ENCODE measurements around the gene SPTBN1. TPM values are rescaled to one million over a fixed set of nuclear protein-coding genes. Genes with fewer than 3 reads are reported as not detected.

The SPTBN1 gene
- total RNA-seq, 4 donors from 2014 or later = 171 to 293 (median 247) TPM

GRCh38 chr2:54543733-54544396 is 87.7 kb downstream of the SPTBN1 start:
- H3K27ac ChIP-seq = no peak overlapping the region
- H3K4me3 ChIP-seq = no peak overlapping the region
- H3K9me3 ChIP-seq = no peaks in the 10 kb centered on the region
- DNase-seq = no peak
- no peaks in the 10 kb centered on the region for H3K36me3 ChIP-seq
- peaks cover 0 to 41% (median 0%) of the 10 kb centered on the region in 4 donors for H3K4me1 ChIP-seq
- no peaks in the 10 kb centered on the region for H3K27me3 ChIP-seq
- no peak for TF ChIP-seq POLR2A (IDR thresholded peaks at IDR 0.05)
- no peak for TF ChIP-seq CTCF (IDR thresholded peaks at IDR 0.05)

GRCh38 chr2:54545702-54546450 is 89.7 kb downstream of the SPTBN1 start:
- Histone ChIP-seq H3K27me3 (no peaks in the 10 kb centered on the region), H3K4me1 (peaks cover 0 to 61% (median 2%) of the 10 kb centered on the region in 4 donors), H3K4me3 (no peak overlapping the region), H3K27ac (peak overlapping the region in 3 of 4 donors; percentile 40 to 78 (median 67)), H3K9me3 (no peaks in the 10 kb centered on the region), H3K36me3 (no peaks in the 10 kb centered on the region)
- DNase-seq = no peak
- TF ChIP-seq CTCF (IDR thresholded peaks at IDR 0.05) (no peak), POLR2A (IDR thresholded peaks at IDR 0.05) (no peak)

- Histone ChIP-seq H3K4me3 (no peak overlapping the region), H3K27ac (peak overlapping the region in 3 of 4 donors; percentile 40 to 78 (median 67)), H3K9me3 (no peaks in the 10 kb centered on the region), H3K36me3 (no peaks in the 10 kb centered on the region), H3K4me1 (peaks cover 0 to 67% (median 3%) of the 10 kb centered on the region in 4 donors), H3K27me3 (no peaks in the 10 kb centered on the region)
- TF ChIP-seq CTCF (IDR thresholded peaks at IDR 0.05) (no peak), POLR2A (IDR thresholded peaks at IDR 0.05) (no peak)
- DNase-seq = no peak
Observed at GRCh38 chr2:54546518-54546917, 90.4 kb downstream of the SPTBN1 start.

GRCh38 chr2:54546923-54547720 is 91.0 kb downstream of the SPTBN1 start:
- TF ChIP-seq CTCF (IDR thresholded peaks at IDR 0.05) (no peak), POLR2A (IDR thresholded peaks at IDR 0.05) (no peak)
- no peak overlapping the region for H3K4me3 ChIP-seq
- H3K27ac ChIP-seq = peak overlapping the region in 2 of 4 donors; percentile 67 to 78
- no peaks in the 10 kb centered on the region for H3K36me3 ChIP-seq
- no peaks in the 10 kb centered on the region for H3K9me3 ChIP-seq
- no peak for DNase-seq
- no peaks in the 10 kb centered on the region for H3K27me3 ChIP-seq
- peaks cover 0 to 72% (median 3%) of the 10 kb centered on the region in 4 donors for H3K4me1 ChIP-seq

- peaks cover 0 to 69% (median 3%) of the 10 kb centered on the region in 4 donors for H3K4me1 ChIP-seq
- DNase-seq = no peak
- H3K4me3 ChIP-seq = no peak overlapping the region
- TF ChIP-seq POLR2A (IDR thresholded peaks at IDR 0.05) = no peak
- no peaks in the 10 kb centered on the region for H3K36me3 ChIP-seq
- H3K27me3 ChIP-seq = no peaks in the 10 kb centered on the region
- H3K9me3 ChIP-seq = no peaks in the 10 kb centered on the region
- peak overlapping the region in 2 of 4 donors; percentile 32 to 83 for H3K27ac ChIP-seq
Observed at GRCh38 chr2:54549430-54549829, 93.3 kb downstream of the SPTBN1 start.
